GM12878 (cell line): Measurements from ENCODE around the gene MYNN. TPM values are rescaled to one million over a fixed set of nuclear protein-coding genes. Genes with fewer than 3 reads are reported as not detected.

Experiments used
- CBFB ChIP-seq: IDR thresholded peaks from 2 replicates; pipeline ENCODE4 v1.6.1; 2016; ENCODE audit warnings: antibody characterized with exemption, low read depth
- CBX5 ChIP-seq: sonication (generic); IDR thresholded peaks from 2 replicates; pipeline ENCODE4 v1.6.1; 2016; ENCODE audit warnings: low read depth, moderate library complexity, mild to moderate bottlenecking, inconsistent platforms
- HDAC6 ChIP-seq: fragments of 200-600 bp; sonication (generic); IDR thresholded peaks from one replicate; pipeline ENCODE4 v1.8.0; 2017; ENCODE audit warnings: antibody characterized with exemption; ENCODE audit not compliant: unreplicated experiment
- IKZF2 ChIP-seq, 2 experiments: fragments of 450-650 bp; IDR thresholded peaks; 2 replicates each; pipeline ENCODE4 v1.6.1; 2017; ENCODE audit warnings: mild to moderate bottlenecking in 2 of 2, moderate library complexity in 2 of 2
- MTA3 ChIP-seq: IDR thresholded peaks from 2 replicates; pipeline ENCODE4 v1.6.1; 2012; ENCODE audit warnings: low read length, inconsistent platforms, borderline replicate concordance
- NBN ChIP-seq: fragments of 450-650 bp; IDR thresholded peaks from 2 replicates; pipeline ENCODE4 v1.6.1; 2016
- PAX8 ChIP-seq: fragments of 450-650 bp; IDR thresholded peaks from 2 replicates; pipeline ENCODE4 v1.6.1; 2017; ENCODE audit warnings: mild to moderate bottlenecking, moderate library complexity
- SP1 ChIP-seq: IDR thresholded peaks from one replicate; pipeline ENCODE4 v1.6.1; 2011; ENCODE audit warnings: low read depth, low read length
- STAT3 ChIP-seq: IDR thresholded peaks from 2 replicates; pipeline ENCODE4 v1.6.1; 2011; ENCODE audit warnings: low read depth, low read length, improper control_type of control experiment
- ZBTB40 ChIP-seq: fragments of 450-650 bp; IDR thresholded peaks from 2 replicates; pipeline ENCODE4 v1.6.1; 2016; ENCODE audit warnings: mild to moderate bottlenecking, moderate library complexity, borderline replicate concordance
- ZNF592 ChIP-seq: fragments of 450-650 bp; IDR thresholded peaks from 2 replicates; pipeline ENCODE4 v1.6.1; 2017; ENCODE audit warnings: mild to moderate bottlenecking, moderate library complexity
- polyA plus RNA-seq, 11 experiments: library from polyadenylated mRNA; depleted of rRNA in 4 of 11; unstranded in 6 of 11; stranded (reverse) in 5 of 11; fragments of >200 nt; fragmentation: Nextera tagmentation in 4 of 11; fragmentation: Illumina TruSeq in 1 of 11; extraction: Ambion mirVana in 4 of 11; extraction: Trizol in 1 of 11; gene quantifications; 1 replicate in 1 of 11; 2 replicates in 10 of 11; pipeline versions ENCODE4 v1.2.1 to v1.2.3, GENCODE V29; 2011 to 2016; ENCODE audit warnings: inconsistent platforms in 2 of 11, missing spikeins in 2 of 11, low read depth in 1 of 11
- total RNA-seq, 4 experiments: library from RNA; depleted of rRNA in 3 of 4; stranded (reverse); fragments of >200 nt in 3 of 4; fragmentation: Illumina TruSeq in 1 of 4; extraction: Trizol in 1 of 4; gene quantifications; 2 replicates each; pipeline versions ENCODE4 v1.2.1 to v1.2.3, GENCODE V29; 2013 to 2021

Gene MYNN
- total and polyA plus RNA-seq, 10 of the 15 experiments (the other 5 are each of a cell fraction or from before 2014, with no cell fraction given) = 8.8 to 20.5 (median 15.8) TPM

GRCh38 chr3:169764882-169765612, 8.1 kb upstream of the MYNN start, which contains the start of gene TERC (continued):
- TF ChIP-seq ZNF592 (no peak), IKZF2 (IDR thresholded peaks at IDR 0.05) (no peak), HDAC6 (no peak), PAX8 (no peak), CBFB (peak; percentile 89; the same call in 1 of the 2 replicates), STAT3 (no peak), SP1 (no peak), MTA3 (no peak; the same call in 1 of the 2 replicates), NBN (no peak), ZBTB40 (peak; percentile 70; the same call in 1 of the 2 replicates), CBX5 (peak; percentile 52)
